GM19468 (cell line): Measurements from ENCODE around the gene HLA-DPB1.

ENCODE experiments used
- ATAC-seq: cut with Tn5 transposase; IDR thresholded peaks from one replicate; pipeline ENCODE4 v1.9.1; 2021; ENCODE audit warnings: mild to moderate bottlenecking, moderate library complexity, moderate number of reproducible peaks; ENCODE audit not compliant: unreplicated experiment; ENCODE audit errors: extremely low read depth

Gene HLA-DPB1

GRCh38 chr6:33069021-33069738 is 6.6 kb upstream of the HLA-DPB1 start:
- no peak for ATAC-seq

- ATAC-seq = no peak
Observed at GRCh38 chr6:33070909-33071308, 4.9 kb upstream of the HLA-DPB1 start.

- no peak for ATAC-seq
Observed at GRCh38 chr6:33071569-33071968, 4.2 kb upstream of the HLA-DPB1 start.

- no peak for ATAC-seq
Observed at GRCh38 chr6:33072508-33073100, 3.2 kb upstream of the HLA-DPB1 start.

GRCh38 chr6:33073431-33073871 is 2.3 kb upstream of the HLA-DPB1 start, which contains the start of gene HLA-DPA1:
Gene HLA-DPA1, minus strand, starts transcription at chr6:33073649.
- ATAC-seq = peak; percentile 57

GRCh38 chr6:33075208-33075567 is 602 bp upstream of the HLA-DPB1 start:
- no peak for ATAC-seq

- ATAC-seq = no peak
Observed at GRCh38 chr6:33076406-33076934, 680 bp downstream of the HLA-DPB1 start.

GRCh38 chr6:33077908-33078307 is 2.1 kb downstream of the HLA-DPB1 start:
- ATAC-seq = no peak

- no peak for ATAC-seq
Observed at GRCh38 chr6:33078442-33078841, 2.7 kb downstream of the HLA-DPB1 start.

- ATAC-seq = no peak
Observed at GRCh38 chr6:33078919-33079521, 3.2 kb downstream of the HLA-DPB1 start.

GRCh38 chr6:33079580-33079979 is 3.8 kb downstream of the HLA-DPB1 start:
- ATAC-seq = no peak

GRCh38 chr6:33080127-33081089 is 4.6 kb downstream of the HLA-DPB1 start:
- no peak for ATAC-seq

GRCh38 chr6:33081098-33081824 is 5.5 kb downstream of the HLA-DPB1 start:
- no peak for ATAC-seq

GRCh38 chr6:33082702-33083101 is 6.9 kb downstream of the HLA-DPB1 start:
- ATAC-seq = no peak

GRCh38 chr6:33085627-33086026 is 9.8 kb downstream of the HLA-DPB1 start:
- no peak for ATAC-seq

- no peak for ATAC-seq
Observed at GRCh38 chr6:33088258-33088930, 12.6 kb downstream of the HLA-DPB1 start.

- ATAC-seq = no peak
Observed at GRCh38 chr6:33088931-33089620, 13.3 kb downstream of the HLA-DPB1 start.

- no peak for ATAC-seq
Observed at GRCh38 chr6:33091957-33092356, 16.2 kb downstream of the HLA-DPB1 start.
